GM12864 (cell line): ENCODE measurements around the gene MED14.

Experiments
- DNase-seq: peaks from one replicate; pipeline ENCODE4 v3.0.0-alpha.2; 2011; ENCODE audit warnings: low read depth
- H3K4me3 ChIP-seq: 2 replicates; pipeline ENCODE4 v1.5.1; 2011; ENCODE audit warnings: mild to moderate bottlenecking, low read depth, low read length, control low read depth
- TF ChIP-seq, protein P1 (sequence below): IDR thresholded peaks from 2 replicates; pipeline ENCODE4 v1.5.1; 2011; ENCODE audit warnings: low read depth, mild to moderate bottlenecking, moderate library complexity, low read length, control low read depth, inconsistent platforms; ENCODE audit errors: missing control alignments

Gene MED14

DNA sequence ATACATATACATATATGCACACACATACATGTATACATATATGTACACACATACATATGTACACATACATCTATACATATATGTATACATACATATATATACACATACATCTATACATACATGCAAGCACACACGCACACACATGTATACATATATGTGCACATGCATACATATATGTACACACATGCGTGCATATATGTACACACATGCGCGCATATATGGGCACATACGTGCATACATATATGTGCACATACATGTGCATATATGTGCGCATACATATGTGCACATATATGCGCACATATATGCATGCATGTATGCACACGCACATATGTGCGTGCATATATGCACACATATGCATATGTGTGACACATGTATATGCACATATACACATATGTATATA, 119.4 kb downstream of the MED14 start:
- TF ChIP-seq, protein P1, sequence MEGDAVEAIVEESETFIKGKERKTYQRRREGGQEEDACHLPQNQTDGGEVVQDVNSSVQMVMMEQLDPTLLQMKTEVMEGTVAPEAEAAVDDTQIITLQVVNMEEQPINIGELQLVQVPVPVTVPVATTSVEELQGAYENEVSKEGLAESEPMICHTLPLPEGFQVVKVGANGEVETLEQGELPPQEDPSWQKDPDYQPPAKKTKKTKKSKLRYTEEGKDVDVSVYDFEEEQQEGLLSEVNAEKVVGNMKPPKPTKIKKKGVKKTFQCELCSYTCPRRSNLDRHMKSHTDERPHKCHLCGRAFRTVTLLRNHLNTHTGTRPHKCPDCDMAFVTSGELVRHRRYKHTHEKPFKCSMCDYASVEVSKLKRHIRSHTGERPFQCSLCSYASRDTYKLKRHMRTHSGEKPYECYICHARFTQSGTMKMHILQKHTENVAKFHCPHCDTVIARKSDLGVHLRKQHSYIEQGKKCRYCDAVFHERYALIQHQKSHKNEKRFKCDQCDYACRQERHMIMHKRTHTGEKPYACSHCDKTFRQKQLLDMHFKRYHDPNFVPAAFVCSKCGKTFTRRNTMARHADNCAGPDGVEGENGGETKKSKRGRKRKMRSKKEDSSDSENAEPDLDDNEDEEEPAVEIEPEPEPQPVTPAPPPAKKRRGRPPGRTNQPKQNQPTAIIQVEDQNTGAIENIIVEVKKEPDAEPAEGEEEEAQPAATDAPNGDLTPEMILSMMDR = no peak
- no peak overlapping the region for H3K4me3 ChIP-seq
- DNase-seq = no peak

DNA sequence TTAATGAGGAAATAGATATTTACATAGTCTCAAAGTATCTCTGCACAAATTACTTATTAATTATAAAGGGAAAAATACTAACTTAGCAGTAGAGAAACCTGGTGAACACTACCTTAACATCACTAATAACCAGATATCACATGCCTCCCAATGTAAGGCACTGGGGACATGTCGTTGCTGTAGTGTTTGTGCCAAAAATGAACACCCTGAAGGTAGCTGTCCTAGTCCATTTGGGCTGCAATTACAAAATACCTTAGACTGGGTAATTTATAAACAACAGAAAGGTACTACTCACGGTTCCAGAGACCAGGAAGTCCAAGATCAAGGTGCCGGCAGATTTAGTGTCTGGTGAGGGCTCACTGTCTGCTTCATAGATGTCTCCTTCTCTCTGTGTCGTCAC, 122.8 kb downstream of the MED14 start:
- no peak overlapping the region for H3K4me3 ChIP-seq
- TF ChIP-seq, protein P1 = no peak
- DNase-seq = no peak

DNA sequence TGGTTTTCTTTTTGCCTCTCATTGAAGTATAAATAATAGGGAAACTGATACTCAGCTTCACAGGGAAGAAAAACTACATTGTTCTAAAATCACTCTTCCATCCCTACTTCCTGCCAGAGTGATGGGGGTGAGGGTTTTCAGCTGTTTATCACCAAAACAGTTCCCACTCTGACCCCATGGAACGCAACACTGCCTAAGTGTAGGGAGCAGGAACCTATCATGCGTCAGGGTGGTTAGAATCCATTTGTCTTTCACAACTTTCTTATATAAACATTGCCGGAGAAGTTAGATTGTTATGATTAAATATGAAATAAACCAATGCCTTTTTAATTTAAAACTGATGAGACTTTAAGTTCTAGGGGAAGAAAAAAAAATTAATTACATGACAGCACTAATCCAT, 128.0 kb downstream of the MED14 start:
- H3K4me3 ChIP-seq = no peak overlapping the region
- DNase-seq = no peak
- TF ChIP-seq, protein P1 = no peak

DNA sequence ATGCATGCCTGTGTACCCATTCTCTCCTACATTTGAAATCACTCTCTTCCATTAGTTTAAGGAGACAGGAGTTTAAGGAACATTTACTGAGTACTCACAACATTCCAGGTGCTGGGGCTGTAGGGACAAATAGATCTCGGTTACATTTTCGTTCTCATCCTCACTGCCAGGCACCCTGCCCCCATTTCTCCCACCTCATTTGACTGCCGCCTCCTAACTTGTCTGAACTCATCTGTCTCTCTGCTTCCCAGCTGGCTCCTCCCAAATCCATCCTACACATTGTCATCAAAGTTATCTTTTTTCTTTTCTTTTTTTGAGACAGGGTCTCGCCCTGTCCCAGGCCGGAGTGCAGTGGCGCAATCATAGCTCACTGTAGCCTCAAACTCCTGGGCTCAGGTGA, 131.9 kb downstream of the MED14 start:
- DNase-seq = no peak
- TF ChIP-seq, protein P1 = no peak
- H3K4me3 ChIP-seq = no peak overlapping the region
